Measurements from ENCODE around the gene TUBB2B.

- TF ChIP-seq YY1 (IDR thresholded peaks at IDR 0.05; ENCODE audit: low read depth), result no peak
- TF ChIP-seq CREB1 (IDR thresholded peaks at IDR 0.05; ENCODE audit: low read depth), result no peak
- TF ChIP-seq TAF1 (IDR thresholded peaks at IDR 0.05; ENCODE audit: low read depth), result no peak
- no peak for TF ChIP-seq EGR1 (IDR thresholded peaks at IDR 0.05)
- TF ChIP-seq EP300 (IDR thresholded peaks at IDR 0.05; ENCODE audit: borderline replicate concordance), result no peak
- no peak for TF ChIP-seq TCF12 (IDR thresholded peaks at IDR 0.05; ENCODE audit: low read depth)
Observed at GRCh38 chr6:3204921-3205320, 22.5 kb downstream of the TUBB2B start.

All from Ishikawa (cell line).